Keratinocyte (primary cell): ENCODE results near the gene ARHGAP22.

Experiments used
- CTCF ChIP-seq, 3 experiments: IDR thresholded peaks in 1 of 3; conservative IDR thresholded peaks in 1 of 3; optimal IDR thresholded peaks in 1 of 3; 2 replicates in 2 of 3; 3 replicates in 1 of 3; pipeline versions ENCODE3 to v1.5.1; 2011; ENCODE audit warnings: low read length in 3 of 3, mild to moderate bottlenecking in 3 of 3, moderate library complexity in 2 of 3, control low read depth in 1 of 3, inconsistent platforms in 1 of 3; ENCODE audit not compliant: insufficient read depth in 2 of 3; ENCODE audit errors: extremely low read depth in 1 of 3
- EZH2 ChIP-seq: IDR thresholded peaks from one replicate; pipeline ENCODE4 v1.6.1; 2012; ENCODE audit warnings: inconsistent platforms, mild to moderate bottlenecking, low read length, moderate library complexity

GRCh38 chr10:48616436-48616835 is 11.6 kb upstream of the ARHGAP22 start:
- TF ChIP-seq EZH2 (no peak), CTCF (optimal IDR thresholded peaks at IDR 0.05 in 1 of 3, IDR thresholded peaks at IDR 0.05 in 1 of 3, conservative IDR thresholded peaks at IDR 0.05 in 1 of 3; ENCODE audit: extremely low read depth in 1 of 3, insufficient read depth in 2 of 3, low read length in 3 of 3) (no peak)
